ENCODE results near the gene CD101. TPM values are rescaled to one million over a fixed set of nuclear protein-coding genes. Genes with fewer than 3 reads are reported as not detected.

CD101 gene
- total RNA-seq, 3 donors from 2014 or later (not counting 1 experiment from before 2014, with no cell fraction given): 0.82 to 3.1 (median 2.5) TPM

DNA sequence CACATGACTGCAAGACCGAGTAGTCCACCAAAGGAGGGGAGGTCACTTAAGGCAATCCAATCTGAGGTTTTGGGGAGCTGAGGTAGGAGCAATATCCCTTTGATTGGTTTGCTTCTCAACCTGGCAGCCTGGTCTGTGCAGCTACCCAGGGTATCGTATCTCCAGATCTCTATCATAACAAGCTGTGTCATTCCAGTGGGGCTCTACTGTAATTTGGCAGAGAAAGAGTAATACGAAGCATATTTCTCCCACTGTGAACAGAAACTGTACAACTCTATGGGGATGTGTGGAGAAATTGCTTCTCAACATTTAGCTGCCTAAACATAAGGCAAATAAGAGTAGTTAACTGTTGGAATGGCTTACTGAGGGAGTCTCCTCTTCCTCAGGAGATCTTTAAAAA is 20.6 kb downstream of the CD101 start:
- no peaks in the 10 kb centered on the region for H3K4me1 Mint-ChIP-seq
- ATAC-seq: no peak
- TF ChIP-seq, protein P1, sequence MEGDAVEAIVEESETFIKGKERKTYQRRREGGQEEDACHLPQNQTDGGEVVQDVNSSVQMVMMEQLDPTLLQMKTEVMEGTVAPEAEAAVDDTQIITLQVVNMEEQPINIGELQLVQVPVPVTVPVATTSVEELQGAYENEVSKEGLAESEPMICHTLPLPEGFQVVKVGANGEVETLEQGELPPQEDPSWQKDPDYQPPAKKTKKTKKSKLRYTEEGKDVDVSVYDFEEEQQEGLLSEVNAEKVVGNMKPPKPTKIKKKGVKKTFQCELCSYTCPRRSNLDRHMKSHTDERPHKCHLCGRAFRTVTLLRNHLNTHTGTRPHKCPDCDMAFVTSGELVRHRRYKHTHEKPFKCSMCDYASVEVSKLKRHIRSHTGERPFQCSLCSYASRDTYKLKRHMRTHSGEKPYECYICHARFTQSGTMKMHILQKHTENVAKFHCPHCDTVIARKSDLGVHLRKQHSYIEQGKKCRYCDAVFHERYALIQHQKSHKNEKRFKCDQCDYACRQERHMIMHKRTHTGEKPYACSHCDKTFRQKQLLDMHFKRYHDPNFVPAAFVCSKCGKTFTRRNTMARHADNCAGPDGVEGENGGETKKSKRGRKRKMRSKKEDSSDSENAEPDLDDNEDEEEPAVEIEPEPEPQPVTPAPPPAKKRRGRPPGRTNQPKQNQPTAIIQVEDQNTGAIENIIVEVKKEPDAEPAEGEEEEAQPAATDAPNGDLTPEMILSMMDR (IDR thresholded peaks at IDR 0.05): no peak
- no peaks in the 10 kb centered on the region for H3K36me3 Mint-ChIP-seq
- Histone ChIP-seq H3K4me3 (ENCODE audit: low read length) (no peak overlapping the region), H3K4me1 (ENCODE audit: control insufficient read depth, insufficient read depth, low read length) (no peaks in the 10 kb centered on the region), H3K36me3 (ENCODE audit: control insufficient read depth, insufficient read depth, low read length) (no peaks in the 10 kb centered on the region), H3K9me3 (ENCODE audit: control insufficient read depth, insufficient read depth, low read length) (no peaks in the 10 kb centered on the region), H3K27me3 (ENCODE audit: control insufficient read depth, insufficient read depth, low read length) (no peaks in the 10 kb centered on the region), H3K27ac (ENCODE audit: low read length) (no peak overlapping the region)
- H3K9me3 Mint-ChIP-seq: no peaks in the 10 kb centered on the region
- H3K27me3 Mint-ChIP-seq (ENCODE audit: low read depth in 2 of 2): peaks cover 0 to 12% of the 10 kb centered on the region in 2 donors
- DNase-seq: no peak
- intact Hi-C loops (cut with micrococcal nuclease): no loop called here
- H3K4me3 Mint-ChIP-seq: no peak overlapping the region
- no CpG with 5 or more reads among the region's 3 CpGs for WGBS (ENCODE audit: insufficient coverage)
- H3K27ac Mint-ChIP-seq: no peak overlapping the region

DNA sequence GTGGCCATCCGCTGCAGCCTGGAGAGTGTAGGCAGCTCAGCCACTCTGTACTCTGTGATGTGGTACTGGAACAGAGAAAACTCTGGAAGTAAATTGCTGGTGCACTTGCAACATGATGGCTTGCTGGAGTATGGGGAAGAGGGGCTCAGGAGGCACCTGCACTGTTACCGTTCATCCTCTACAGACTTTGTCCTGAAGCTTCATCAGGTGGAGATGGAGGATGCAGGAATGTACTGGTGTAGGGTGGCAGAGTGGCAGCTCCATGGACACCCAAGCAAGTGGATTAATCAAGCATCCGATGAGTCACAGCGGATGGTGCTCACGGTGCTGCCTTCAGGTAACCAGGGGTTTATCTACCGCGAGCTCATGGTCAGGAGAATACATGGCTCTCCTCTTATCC is 24.0 kb downstream of the CD101 start:
- Histone ChIP-seq H3K4me1 (ENCODE audit: control insufficient read depth, insufficient read depth, low read length) (no peaks in the 10 kb centered on the region), H3K27ac (ENCODE audit: low read length) (no peak overlapping the region), H3K27me3 (ENCODE audit: control insufficient read depth, insufficient read depth, low read length) (no peaks in the 10 kb centered on the region), H3K36me3 (ENCODE audit: control insufficient read depth, insufficient read depth, low read length) (no peaks in the 10 kb centered on the region), H3K9me3 (ENCODE audit: control insufficient read depth, insufficient read depth, low read length) (no peaks in the 10 kb centered on the region), H3K4me3 (ENCODE audit: low read length) (no peak overlapping the region)
- DNase-seq (no peak), ATAC-seq (no peak)
- no peaks in the 10 kb centered on the region for H3K9me3 Mint-ChIP-seq
- intact Hi-C loops (cut with micrococcal nuclease): no loop called here
- no peaks in the 10 kb centered on the region for H3K4me1 Mint-ChIP-seq
- H3K4me3 Mint-ChIP-seq: no peak overlapping the region
- 96% methylated on average over 7 of the region's 7 CpGs for WGBS (ENCODE audit: insufficient coverage)
- peaks cover 0 to 12% of the 10 kb centered on the region in 2 donors for H3K27me3 Mint-ChIP-seq (ENCODE audit: low read depth in 2 of 2)
- H3K27ac Mint-ChIP-seq: no peak overlapping the region
- TF ChIP-seq, protein P1 (IDR thresholded peaks at IDR 0.05): no peak
- H3K36me3 Mint-ChIP-seq: no peaks in the 10 kb centered on the region

DNA sequence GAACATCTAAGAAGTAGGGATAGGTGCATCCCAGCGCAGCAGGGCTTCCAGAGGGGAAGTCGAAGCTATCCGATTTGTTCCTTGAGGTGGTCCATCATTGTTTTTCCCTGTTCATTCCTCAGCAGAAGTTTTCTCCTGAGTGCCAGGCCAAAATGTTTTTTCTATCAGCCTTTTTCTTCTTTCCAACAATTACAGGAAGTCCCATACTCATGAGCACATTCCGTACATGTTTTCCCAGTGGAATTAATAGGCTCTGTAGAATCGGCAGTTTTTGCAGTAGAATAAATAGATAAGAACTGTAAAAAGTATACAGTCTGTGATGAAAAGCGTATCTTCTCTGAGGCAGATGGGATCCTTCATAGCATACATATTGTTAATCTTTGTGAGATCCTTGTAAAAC is 24.8 kb downstream of the CD101 start:
- Mint-ChIP-seq H3K27me3 (ENCODE audit: low read depth in 2 of 2) (peaks cover 0 to 9% of the 10 kb centered on the region in 2 donors), H3K9me3 (no peaks in the 10 kb centered on the region), H3K36me3 (no peaks in the 10 kb centered on the region), H3K27ac (no peak overlapping the region), H3K4me1 (no peaks in the 10 kb centered on the region), H3K4me3 (no peak overlapping the region)
- WGBS (ENCODE audit: insufficient coverage): 83% methylated on average over 6 of the region's 6 CpGs
- Histone ChIP-seq H3K36me3 (ENCODE audit: control insufficient read depth, insufficient read depth, low read length) (no peaks in the 10 kb centered on the region), H3K27me3 (ENCODE audit: control insufficient read depth, insufficient read depth, low read length) (no peaks in the 10 kb centered on the region), H3K27ac (ENCODE audit: low read length) (no peak overlapping the region), H3K4me3 (ENCODE audit: low read length) (no peak overlapping the region), H3K9me3 (ENCODE audit: control insufficient read depth, insufficient read depth, low read length) (no peaks in the 10 kb centered on the region), H3K4me1 (ENCODE audit: control insufficient read depth, insufficient read depth, low read length) (no peaks in the 10 kb centered on the region)
- no peak for ATAC-seq
- intact Hi-C loops (cut with micrococcal nuclease): no loop called here
- DNase-seq: no peak
- TF ChIP-seq, protein P1 (IDR thresholded peaks at IDR 0.05): no peak

DNA sequence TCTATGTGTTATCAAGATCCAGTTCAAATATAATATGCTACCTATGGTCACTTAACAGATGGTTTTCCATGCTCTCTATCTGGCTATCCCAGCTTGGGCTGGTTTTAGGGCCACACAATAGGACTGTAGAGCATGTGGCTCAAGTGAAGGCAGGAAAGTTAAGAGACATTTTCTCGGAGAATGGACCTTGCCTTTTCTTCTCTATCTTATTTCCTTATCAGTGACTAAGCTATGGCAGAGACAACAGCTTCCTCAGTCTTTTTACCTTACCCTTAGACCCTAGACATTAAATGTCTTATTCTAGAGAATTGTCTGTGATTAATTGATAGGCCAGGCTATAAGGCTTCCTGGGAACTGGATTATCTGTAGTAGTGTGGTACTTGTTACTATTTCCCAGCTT is 28.1 kb downstream of the CD101 start:
- H3K36me3 ChIP-seq (ENCODE audit: control insufficient read depth, insufficient read depth, low read length): no peaks in the 10 kb centered on the region
- no peak for ATAC-seq
- no peaks in the 10 kb centered on the region for H3K36me3 Mint-ChIP-seq
- no peak overlapping the region for H3K27ac Mint-ChIP-seq
- no peaks in the 10 kb centered on the region for H3K27me3 ChIP-seq (ENCODE audit: control insufficient read depth, insufficient read depth, low read length)
- H3K27me3 Mint-ChIP-seq (ENCODE audit: low read depth in 2 of 2): peaks cover 0 to 2% of the 10 kb centered on the region in 2 donors
- H3K27ac ChIP-seq (ENCODE audit: low read length): no peak overlapping the region
- TF ChIP-seq, protein P1 (IDR thresholded peaks at IDR 0.05): no peak
- intact Hi-C loops (cut with micrococcal nuclease): no loop called here
- H3K9me3 ChIP-seq (ENCODE audit: control insufficient read depth, insufficient read depth, low read length): no peaks in the 10 kb centered on the region
- H3K4me3 ChIP-seq (ENCODE audit: low read length): no peak overlapping the region
- H3K4me1 ChIP-seq (ENCODE audit: control insufficient read depth, insufficient read depth, low read length): no peaks in the 10 kb centered on the region
- DNase-seq: no peak
- H3K9me3 Mint-ChIP-seq: no peaks in the 10 kb centered on the region
- 100% methylated on average over 1 of the region's 1 CpG for WGBS (ENCODE audit: insufficient coverage)
- H3K4me3 Mint-ChIP-seq: no peak overlapping the region
- no peaks in the 10 kb centered on the region for H3K4me1 Mint-ChIP-seq
